ENCODE measurements around the gene CLGN. TPM values are rescaled to one million over a fixed set of nuclear protein-coding genes. Genes with fewer than 3 reads are reported as not detected.

CLGN gene
- total and polyA plus RNA-seq, 10 of the 15 experiments (the other 5 are each of a cell fraction or from before 2014, with no cell fraction given): 0.11 to 1.0 (median 0.62) TPM

- no peak for FAIRE-seq
- ChIA-PET POLR2A (no interaction called here), SMC1A (ENCODE audit: uncharacterized antibody, unreplicated experiment) (no interaction called here), RAD21 (ENCODE audit: unreplicated experiment) (no interaction called here), CTCF (no interaction called here)
- H3K27ac ChIP-seq (ENCODE audit: control insufficient read depth, insufficient read depth): no peak overlapping the region
- H3K4me1 ChIP-seq (ENCODE audit: control insufficient read depth, insufficient read depth, low read length): no peaks in the 10 kb centered on the region
- intact Hi-C loops (cut with micrococcal nuclease; ENCODE audit: unreplicated experiment) (no loop called here), in situ Hi-C loops (cut with MboI) (loop anchor here (5.0 kb wide), 1 partner anchor 257 kb away; no protein-coding TSS in a partner anchor)
- no peaks in the 10 kb centered on the region for H4K20me1 ChIP-seq (ENCODE audit: control insufficient read depth, insufficient read depth)
- no peak overlapping the region for H3K9ac ChIP-seq (ENCODE audit: control insufficient read depth, insufficient read depth, low read length)
- no peak overlapping the region for H3K4me3 ChIP-seq
- H2AFZ ChIP-seq (ENCODE audit: control insufficient read depth, low read depth, low read length): no peak overlapping the region
- H3K79me2 ChIP-seq (ENCODE audit: control insufficient read depth, insufficient read depth, low read length): no peaks in the 10 kb centered on the region
- no peaks in the 10 kb centered on the region for H3K36me3 ChIP-seq (ENCODE audit: control insufficient read depth in 2 of 2, insufficient read depth in 2 of 2, low read length in 1 of 2)
- whole genome bisulfite sequencing (ENCODE audit: insufficient coverage, insufficient replicate concordance, low lambda C conversion rate, missing lambda C conversion rate): 5% methylated on average over 1 of the region's 1 CpG
- no peaks in the 10 kb centered on the region for H3K27me3 ChIP-seq (replicated peaks in 1 of 2; ENCODE audit: control insufficient read depth in 2 of 2, insufficient read depth in 2 of 2, low read length in 1 of 2)
- no TSS peak for BruUV-seq (replicated peaks)
- no peak for TF ChIP-seq ELK1 (IDR thresholded peaks at IDR 0.05; ENCODE audit: low read depth, low read length)
- TF ChIP-seq, protein P1, sequence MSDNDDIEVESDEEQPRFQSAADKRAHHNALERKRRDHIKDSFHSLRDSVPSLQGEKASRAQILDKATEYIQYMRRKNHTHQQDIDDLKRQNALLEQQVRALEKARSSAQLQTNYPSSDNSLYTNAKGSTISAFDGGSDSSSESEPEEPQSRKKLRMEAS (IDR thresholded peaks at IDR 0.05; ENCODE audit: low read depth, low read length): no peak
- TF ChIP-seq HCFC1 (IDR thresholded peaks at IDR 0.05; ENCODE audit: low read length): no peak
- no peak for TF ChIP-seq STAT3 (IDR thresholded peaks at IDR 0.05; ENCODE audit: low read depth, low read length)
- TF ChIP-seq IRF5 (IDR thresholded peaks at IDR 0.05; ENCODE audit: borderline replicate concordance): no peak
- TF ChIP-seq SP1 (IDR thresholded peaks at IDR 0.05; ENCODE audit: low read depth, low read length): no peak
- TF ChIP-seq IKZF2 (IDR thresholded peaks at IDR 0.05): no peak
- TF ChIP-seq NFIC (IDR thresholded peaks at IDR 0.05; ENCODE audit: low read depth, low read length): no peak
- H3K9me3 ChIP-seq (replicated peaks; ENCODE audit: control insufficient read depth, insufficient read depth, low read length): no peaks in the 10 kb centered on the region
- ATAC-seq: no peak
- no peak overlapping the region for H3K4me2 ChIP-seq (ENCODE audit: control insufficient read depth, insufficient read depth)
- DNase-seq (ENCODE audit: low read depth, low spot score): no peak
Measured at GRCh38 chr4:140355288-140355687, 72.2 kb downstream of the CLGN start.
